ENCODE results near the gene MAL.

Gene MAL

GRCh38 chr2:94997981-94998930, 27.3 kb upstream of the MAL start:
- H3K4me3 ChIP-seq (replicated peaks; ENCODE audit: insufficient read depth, low read length), result no peak overlapping the region
- TF ChIP-seq POLR2AphosphoS5 (IDR thresholded peaks at IDR 0.05; ENCODE audit: low read depth) (no peak), GABPA (IDR thresholded peaks at IDR 0.05; ENCODE audit: low read depth) (no peak), REST (IDR thresholded peaks at IDR 0.05; ENCODE audit: insufficient replicate concordance, low read depth) (no peak), SPI1 (IDR thresholded peaks at IDR 0.05; ENCODE audit: borderline replicate concordance, low read depth) (no peak)
- TF ChIP-seq, protein P1, sequence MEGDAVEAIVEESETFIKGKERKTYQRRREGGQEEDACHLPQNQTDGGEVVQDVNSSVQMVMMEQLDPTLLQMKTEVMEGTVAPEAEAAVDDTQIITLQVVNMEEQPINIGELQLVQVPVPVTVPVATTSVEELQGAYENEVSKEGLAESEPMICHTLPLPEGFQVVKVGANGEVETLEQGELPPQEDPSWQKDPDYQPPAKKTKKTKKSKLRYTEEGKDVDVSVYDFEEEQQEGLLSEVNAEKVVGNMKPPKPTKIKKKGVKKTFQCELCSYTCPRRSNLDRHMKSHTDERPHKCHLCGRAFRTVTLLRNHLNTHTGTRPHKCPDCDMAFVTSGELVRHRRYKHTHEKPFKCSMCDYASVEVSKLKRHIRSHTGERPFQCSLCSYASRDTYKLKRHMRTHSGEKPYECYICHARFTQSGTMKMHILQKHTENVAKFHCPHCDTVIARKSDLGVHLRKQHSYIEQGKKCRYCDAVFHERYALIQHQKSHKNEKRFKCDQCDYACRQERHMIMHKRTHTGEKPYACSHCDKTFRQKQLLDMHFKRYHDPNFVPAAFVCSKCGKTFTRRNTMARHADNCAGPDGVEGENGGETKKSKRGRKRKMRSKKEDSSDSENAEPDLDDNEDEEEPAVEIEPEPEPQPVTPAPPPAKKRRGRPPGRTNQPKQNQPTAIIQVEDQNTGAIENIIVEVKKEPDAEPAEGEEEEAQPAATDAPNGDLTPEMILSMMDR (IDR thresholded peaks at IDR 0.05; ENCODE audit: insufficient read depth, low read length), result no peak
- DNase-seq (ENCODE audit: low read depth in 1 of 2, low spot score in 1 of 2), result no peak
- H3K27ac ChIP-seq (replicated peaks), result no peak overlapping the region
- H3K27me3 ChIP-seq (ENCODE audit: insufficient read depth, poor library complexity, severe bottlenecking), result no peaks in the 10 kb centered on the region

GRCh38 chr2:94999431-94999883, 26.1 kb upstream of the MAL start:
- no peaks in the 10 kb centered on the region for H3K27me3 ChIP-seq (ENCODE audit: insufficient read depth, poor library complexity, severe bottlenecking)
- no peak overlapping the region for H3K27ac ChIP-seq (replicated peaks)
- no peak overlapping the region for H3K4me3 ChIP-seq (replicated peaks; ENCODE audit: insufficient read depth, low read length)
- no peak for DNase-seq (ENCODE audit: low read depth in 1 of 2, low spot score in 1 of 2)
- no peak for TF ChIP-seq POLR2AphosphoS5 (IDR thresholded peaks at IDR 0.05; ENCODE audit: low read depth)
- no peak for TF ChIP-seq GABPA (IDR thresholded peaks at IDR 0.05; ENCODE audit: low read depth)
- no peak for TF ChIP-seq SPI1 (IDR thresholded peaks at IDR 0.05; ENCODE audit: borderline replicate concordance, low read depth)
- TF ChIP-seq, protein P1 (IDR thresholded peaks at IDR 0.05; ENCODE audit: insufficient read depth, low read length), result no peak
- no peak for TF ChIP-seq REST (IDR thresholded peaks at IDR 0.05; ENCODE audit: insufficient replicate concordance, low read depth)

GRCh38 chr2:95001051-95001562, 24.4 kb upstream of the MAL start:
- DNase-seq (ENCODE audit: low read depth in 1 of 2, low spot score in 1 of 2), result no peak
- H3K27ac ChIP-seq (replicated peaks), result no peak overlapping the region
- TF ChIP-seq, protein P1 (IDR thresholded peaks at IDR 0.05; ENCODE audit: insufficient read depth, low read length), result no peak
- TF ChIP-seq POLR2AphosphoS5 (IDR thresholded peaks at IDR 0.05; ENCODE audit: low read depth) (no peak), SPI1 (IDR thresholded peaks at IDR 0.05; ENCODE audit: borderline replicate concordance, low read depth) (no peak)
- no peak overlapping the region for H3K4me3 ChIP-seq (replicated peaks; ENCODE audit: insufficient read depth, low read length)
- H3K27me3 ChIP-seq (ENCODE audit: insufficient read depth, poor library complexity, severe bottlenecking), result peaks cover 4% of the 10 kb centered on the region

Measured in HL-60 (cell line).